Jurkat, Clone E6-1 (cell line): ENCODE results near the gene SEPSECS.

ENCODE experiments used
- DNase-seq: peaks from one replicate; pipeline ENCODE4 v3.0.0-alpha.2; 2011; ENCODE audit warnings: low read depth, low spot score
- H3K4me3 ChIP-seq: 2 replicates; pipeline ENCODE4 v1.5.1; 2011; ENCODE audit warnings: mild to moderate bottlenecking, low read length, control low read depth, moderate library complexity

SEPSECS gene

GRCh38 chr4:25160714-25161592, 704 bp upstream of the SEPSECS start:
- H3K4me3 ChIP-seq: peak overlapping the region; percentile 76
- DNase-seq: no peak

- H3K4me3 ChIP-seq: peak overlapping the region; percentile 76
- DNase-seq: no peak
Observed at GRCh38 chr4:25158817-25159216, 1.4 kb downstream of the SEPSECS start.

GRCh38 chr4:25157081-25157480, 3.2 kb downstream of the SEPSECS start:
- no peak overlapping the region for H3K4me3 ChIP-seq
- no peak for DNase-seq

- DNase-seq: no peak
- no peak overlapping the region for H3K4me3 ChIP-seq
Observed at GRCh38 chr4:25155947-25156346, 4.3 kb downstream of the SEPSECS start.

GRCh38 chr4:25154594-25155265, 5.5 kb downstream of the SEPSECS start:
- H3K4me3 ChIP-seq: no peak overlapping the region
- DNase-seq: no peak

GRCh38 chr4:25146076-25146475, 14.2 kb downstream of the SEPSECS start:
- DNase-seq: no peak

GRCh38 chr4:25144870-25145481, 15.3 kb downstream of the SEPSECS start:
- no peak overlapping the region for H3K4me3 ChIP-seq
- peak; percentile 14 for DNase-seq

More at GRCh38 chr4:25146076-25146475, 14.2 kb downstream of the SEPSECS start:
- H3K4me3 ChIP-seq: no peak overlapping the region

GRCh38 chr4:25142468-25142867, 17.8 kb downstream of the SEPSECS start:
- no peak overlapping the region for H3K4me3 ChIP-seq
- no peak for DNase-seq

- no peak for DNase-seq
- no peak overlapping the region for H3K4me3 ChIP-seq
Observed at GRCh38 chr4:25141592-25141991, 18.7 kb downstream of the SEPSECS start.

- no peak for DNase-seq
- H3K4me3 ChIP-seq: no peak overlapping the region
Observed at GRCh38 chr4:25133132-25133531, 27.1 kb downstream of the SEPSECS start.

- no peak overlapping the region for H3K4me3 ChIP-seq
- no peak for DNase-seq
Observed at GRCh38 chr4:25131926-25132325, 28.3 kb downstream of the SEPSECS start.

GRCh38 chr4:25131381-25131780, 28.9 kb downstream of the SEPSECS start:
- no peak overlapping the region for H3K4me3 ChIP-seq

GRCh38 chr4:25129917-25130316, 30.3 kb downstream of the SEPSECS start:
- DNase-seq: no peak
- H3K4me3 ChIP-seq: no peak overlapping the region

More at GRCh38 chr4:25131381-25131780, 28.9 kb downstream of the SEPSECS start:
- DNase-seq: no peak

GRCh38 chr4:25128671-25129070, 31.6 kb downstream of the SEPSECS start:
- no peak for DNase-seq
- no peak overlapping the region for H3K4me3 ChIP-seq

- no peak for DNase-seq
Observed at GRCh38 chr4:25123236-25123635, 37.0 kb downstream of the SEPSECS start.

GRCh38 chr4:25120146-25120940, 39.9 kb downstream of the SEPSECS start:
- H3K4me3 ChIP-seq: no peak overlapping the region
- DNase-seq: no peak

More at GRCh38 chr4:25123236-25123635, 37.0 kb downstream of the SEPSECS start:
- H3K4me3 ChIP-seq: no peak overlapping the region

- no peak overlapping the region for H3K4me3 ChIP-seq
- DNase-seq: no peak
Observed at GRCh38 chr4:25117716-25118472, 42.4 kb downstream of the SEPSECS start.

GRCh38 chr4:25117274-25117673, 43.0 kb downstream of the SEPSECS start:
- H3K4me3 ChIP-seq: no peak overlapping the region
- no peak for DNase-seq
